ENCODE data around the gene CES5A. TPM values are rescaled to one million over a fixed set of nuclear protein-coding genes. Genes with fewer than 3 reads are reported as not detected.

Gene CES5A
- total and polyA plus RNA-seq, 2 of the 8 experiments (the other 6 are each of a cell fraction or from before 2014, with no cell fraction given): not detected

GRCh38 chr16:55822280-55822810 lies 52.8 kb downstream of the CES5A start (continued):
- no peak for TF ChIP-seq CHD7 (IDR thresholded peaks at IDR 0.05; ENCODE audit: insufficient replicate concordance, low read length)
- no peak for TF ChIP-seq RNF2 (IDR thresholded peaks at IDR 0.05; ENCODE audit: borderline replicate concordance, low read depth, low read length, missing control alignments, poor library complexity, severe bottlenecking)
- no peak for TF ChIP-seq MAFK (IDR thresholded peaks at IDR 0.05; ENCODE audit: low read depth, low read length)
- no peak for TF ChIP-seq RBBP5 (IDR thresholded peaks at IDR 0.05; ENCODE audit: borderline replicate concordance, low read depth, low read length)
- no peak for TF ChIP-seq MAX (IDR thresholded peaks at IDR 0.05)
- TF ChIP-seq SAP30 (IDR thresholded peaks at IDR 0.05; ENCODE audit: insufficient read depth, insufficient replicate concordance, low read length): no peak
- no peak for TF ChIP-seq SP2 (IDR thresholded peaks at IDR 0.05; ENCODE audit: low read length)
- TF ChIP-seq BRCA1 (IDR thresholded peaks at IDR 0.05; ENCODE audit: low read depth, low read length): no peak
- no peak for TF ChIP-seq RXRA (IDR thresholded peaks at IDR 0.05; ENCODE audit: insufficient read depth, low read depth, low read length)
- TF ChIP-seq KDM4A (IDR thresholded peaks at IDR 0.05; ENCODE audit: low read depth, low read length, severe bottlenecking): no peak
- no peak for TF ChIP-seq SIRT6 (IDR thresholded peaks at IDR 0.05; ENCODE audit: low read length)

All from H1 (cell line).